ENCODE data around the gene CNOT4. TPM values are rescaled to one million over a fixed set of nuclear protein-coding genes. Genes with fewer than 3 reads are reported as not detected.

Gene CNOT4
- total RNA-seq, 1 experiment from 2014 or later, result 16.6 TPM

DNA sequence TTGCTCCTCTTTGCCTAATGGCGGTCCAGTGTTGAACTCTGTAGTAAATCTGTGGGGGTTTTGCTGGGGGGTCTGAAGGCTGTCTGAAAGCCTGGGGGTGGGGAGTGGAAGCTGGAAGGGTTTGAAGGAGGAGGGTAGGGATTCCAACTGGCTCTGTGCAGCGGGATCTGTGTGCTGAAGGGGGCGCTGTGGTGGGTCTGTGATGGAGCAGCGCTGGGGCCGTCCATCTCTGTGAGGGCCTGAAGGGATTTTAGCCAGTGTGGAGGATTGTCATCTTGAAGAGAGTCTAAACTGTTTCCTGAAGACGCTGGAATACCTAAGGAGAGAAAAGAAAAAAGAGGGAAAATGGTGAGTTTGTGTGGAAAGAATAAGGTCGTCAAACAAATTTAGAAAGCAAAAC is 147.0 kb downstream of the CNOT4 start:
- Histone ChIP-seq H3K79me2 (ENCODE audit: insufficient read depth, low read length) (no peaks in the 10 kb centered on the region), H3K27ac (ENCODE audit: low read depth, low read length) (no peak overlapping the region), H3K4me3 (replicated peaks in 1 of 2; ENCODE audit: low read depth in 1 of 2, low read length in 2 of 2) (no peak overlapping the region), H3K27me3 (ENCODE audit: insufficient read depth, low read length) (no peaks in the 10 kb centered on the region), H4K20me1 (ENCODE audit: insufficient read depth) (no peaks in the 10 kb centered on the region), H3K36me3 (ENCODE audit: control insufficient read depth in 1 of 2, insufficient read depth in 2 of 2, low read length in 2 of 2) (peaks cover 0 to 6% of the 10 kb centered on the region in 2 experiments; a peak in 1 of 4 replicates), H3K9ac (ENCODE audit: low read length) (no peak overlapping the region), H3K9me2 (ENCODE audit: insufficient read depth) (no peaks in the 10 kb centered on the region), H3K4me2 (ENCODE audit: low read length) (no peak overlapping the region), H3K9me3 (ENCODE audit: control insufficient read depth in 1 of 2, insufficient read depth in 1 of 2, low read depth in 1 of 2, low read length in 2 of 2) (no peaks in the 10 kb centered on the region), H3K4me1 (ENCODE audit: control insufficient read depth in 1 of 2, insufficient read depth in 2 of 2, low read length in 2 of 2) (no peaks in the 10 kb centered on the region), H2AFZ (ENCODE audit: low read depth, low read length, poor library complexity, severe bottlenecking) (no peak overlapping the region)
- ATAC-seq (peak; percentile 47; the same call in 1 of the 2 replicates), DNase-seq (ENCODE audit: low read depth, low spot score) (no peak)
- no peak for TF ChIP-seq SIN3A (IDR thresholded peaks at IDR 0.05; ENCODE audit: low read depth)
- TF ChIP-seq, protein P1, sequence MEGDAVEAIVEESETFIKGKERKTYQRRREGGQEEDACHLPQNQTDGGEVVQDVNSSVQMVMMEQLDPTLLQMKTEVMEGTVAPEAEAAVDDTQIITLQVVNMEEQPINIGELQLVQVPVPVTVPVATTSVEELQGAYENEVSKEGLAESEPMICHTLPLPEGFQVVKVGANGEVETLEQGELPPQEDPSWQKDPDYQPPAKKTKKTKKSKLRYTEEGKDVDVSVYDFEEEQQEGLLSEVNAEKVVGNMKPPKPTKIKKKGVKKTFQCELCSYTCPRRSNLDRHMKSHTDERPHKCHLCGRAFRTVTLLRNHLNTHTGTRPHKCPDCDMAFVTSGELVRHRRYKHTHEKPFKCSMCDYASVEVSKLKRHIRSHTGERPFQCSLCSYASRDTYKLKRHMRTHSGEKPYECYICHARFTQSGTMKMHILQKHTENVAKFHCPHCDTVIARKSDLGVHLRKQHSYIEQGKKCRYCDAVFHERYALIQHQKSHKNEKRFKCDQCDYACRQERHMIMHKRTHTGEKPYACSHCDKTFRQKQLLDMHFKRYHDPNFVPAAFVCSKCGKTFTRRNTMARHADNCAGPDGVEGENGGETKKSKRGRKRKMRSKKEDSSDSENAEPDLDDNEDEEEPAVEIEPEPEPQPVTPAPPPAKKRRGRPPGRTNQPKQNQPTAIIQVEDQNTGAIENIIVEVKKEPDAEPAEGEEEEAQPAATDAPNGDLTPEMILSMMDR (IDR thresholded peaks at IDR 0.05 in 2 of 3, conservative IDR thresholded peaks at IDR 0.05 in 1 of 3; ENCODE audit: borderline replicate concordance in 1 of 3, insufficient read depth in 1 of 3, low read depth in 2 of 3, low read length in 2 of 3), result peak in 2 of 3 experiments; percentile 27 to 41; a peak in 3 of 6 replicates
- CTCF ChIA-PET, result no interaction called here
- RAD21 ChIA-PET (ENCODE audit: low non-redundant PET in 1 of 2, low total read pairs in 2 of 2, uncharacterized antibody in 2 of 2, unreplicated experiment in 2 of 2), result no interaction called here
- BruUV-seq (replicated peaks), result no TSS peak
- POLR2A ChIA-PET, result no interaction called here
- intact Hi-C loops (cut with micrococcal nuclease), result no loop called here

DNA sequence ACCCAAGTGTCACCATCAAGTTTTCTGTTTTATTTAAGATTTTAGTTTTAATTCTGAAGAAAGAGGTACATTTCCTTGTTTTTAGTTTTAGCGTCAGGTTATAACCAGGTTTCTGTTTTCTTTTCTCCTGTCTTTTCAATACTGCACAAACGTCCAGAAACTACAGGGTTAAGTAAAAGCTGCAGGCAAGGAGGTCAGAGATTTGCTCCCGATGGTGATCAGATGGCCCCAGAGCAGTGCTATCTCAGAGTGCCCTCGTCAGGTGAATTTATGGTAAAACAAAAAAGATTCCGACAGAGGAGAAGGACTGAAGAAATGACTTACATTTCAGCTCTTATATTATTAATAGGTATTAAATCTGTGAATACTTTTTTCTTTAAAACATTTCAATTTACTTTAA is 148.1 kb downstream of the CNOT4 start:
- Histone ChIP-seq H3K4me3 (replicated peaks in 1 of 2; ENCODE audit: low read depth in 1 of 2, low read length in 2 of 2) (no peak overlapping the region), H3K36me3 (ENCODE audit: control insufficient read depth in 1 of 2, insufficient read depth in 2 of 2, low read length in 2 of 2) (peaks cover 0 to 6% of the 10 kb centered on the region in 2 experiments; a peak in 1 of 4 replicates), H4K20me1 (ENCODE audit: insufficient read depth) (no peaks in the 10 kb centered on the region), H3K79me2 (ENCODE audit: insufficient read depth, low read length) (no peaks in the 10 kb centered on the region), H3K9ac (ENCODE audit: low read length) (no peak overlapping the region), H3K4me2 (ENCODE audit: low read length) (no peak overlapping the region), H3K9me2 (ENCODE audit: insufficient read depth) (no peaks in the 10 kb centered on the region), H3K27ac (ENCODE audit: low read depth, low read length) (no peak overlapping the region), H2AFZ (ENCODE audit: low read depth, low read length, poor library complexity, severe bottlenecking) (no peak overlapping the region), H3K4me1 (ENCODE audit: control insufficient read depth in 1 of 2, insufficient read depth in 2 of 2, low read length in 2 of 2) (no peaks in the 10 kb centered on the region), H3K27me3 (ENCODE audit: insufficient read depth, low read length) (no peaks in the 10 kb centered on the region), H3K9me3 (ENCODE audit: control insufficient read depth in 1 of 2, insufficient read depth in 1 of 2, low read depth in 1 of 2, low read length in 2 of 2) (no peaks in the 10 kb centered on the region)
- POLR2A ChIA-PET, result no interaction called here
- no TSS peak for BruUV-seq (replicated peaks)
- DNase-seq (ENCODE audit: low read depth, low spot score), result no peak
- no peak for ATAC-seq
- RAD21 ChIA-PET (ENCODE audit: low non-redundant PET in 1 of 2, low total read pairs in 2 of 2, uncharacterized antibody in 2 of 2, unreplicated experiment in 2 of 2), result no interaction called here
- intact Hi-C loops (cut with micrococcal nuclease), result no loop called here
- TF ChIP-seq ZFX (IDR thresholded peaks at IDR 0.05), result no peak
- TF ChIP-seq, protein P1 (IDR thresholded peaks at IDR 0.05 in 2 of 3, conservative IDR thresholded peaks at IDR 0.05 in 1 of 3; ENCODE audit: borderline replicate concordance in 1 of 3, insufficient read depth in 1 of 3, low read depth in 2 of 3, low read length in 2 of 3), result peak in 1 of 3 experiments; percentile 10; a peak in 1 of 6 replicates
- CTCF ChIA-PET, result no interaction called here
